Transverse colon (tissue), 4 donors: ENCODE results near the gene CCND1. TPM values are rescaled to one million over a fixed set of nuclear protein-coding genes. Genes with fewer than 3 reads are reported as not detected.

Experiments
- DNase-seq: peaks from one replicate; pipeline ENCODE4 v3.0.0-alpha.2; 2019
- H3K27ac ChIP-seq, 4 donors: fragments of 200-600 bp; sonication (generic); 2 replicates each; pipeline ENCODE4 v1.5.1; 2016 to 2018; ENCODE audit warnings: inconsistent platforms in 4 of 4
- H3K27me3 ChIP-seq: fragments of 200-600 bp; sonication (generic); 2 replicates; pipeline ENCODE4 v1.5.1; 2017; ENCODE audit warnings: inconsistent platforms
- H3K36me3 ChIP-seq, 4 donors: fragments of 200-600 bp; sonication (generic); 2 replicates each; pipeline ENCODE4 v1.5.1; 2017 to 2019; ENCODE audit warnings: inconsistent platforms in 4 of 4
- H3K4me1 ChIP-seq, 4 donors: fragments of 200-600 bp; sonication (generic); 2 replicates each; pipeline ENCODE4 v1.5.1; 2017 to 2020; ENCODE audit warnings: inconsistent platforms in 4 of 4
- H3K4me3 ChIP-seq, 4 donors: fragments of 200-600 bp; sonication (generic); 1 replicate in 1 of 4; 2 replicates in 3 of 4; pipeline versions ENCODE4 v1.5.1 to v1.6.1; 2017 to 2019; ENCODE audit warnings: inconsistent platforms in 4 of 4
- H3K9me3 ChIP-seq, 2 donors: fragments of 200-600 bp; sonication (generic); 2 replicates each; pipeline ENCODE4 v1.5.1; 2017 to 2019; ENCODE audit warnings: inconsistent platforms in 2 of 2
- EP300 ChIP-seq: sonication (generic); formaldehyde crosslinking; IDR thresholded peaks from one replicate; pipeline ENCODE4 v1.6.1; 2017; ENCODE audit warnings: antibody characterized with exemption, low read depth
- POLR2A ChIP-seq: fragments of 450-650 bp; IDR thresholded peaks from one replicate; pipeline ENCODE4 v1.6.1; 2016; ENCODE audit warnings: antibody characterized with exemption, mild to moderate bottlenecking, moderate library complexity
- POLR2AphosphoS5 ChIP-seq, 3 donors: sonication (generic); formaldehyde crosslinking; IDR thresholded peaks; one replicate each; pipeline ENCODE4 v1.6.1; 2016; ENCODE audit warnings: antibody characterized with exemption in 3 of 3
- WGBS, 2 donors: methylation state at CpG; one replicate each; pipeline ENCODE4 v1.1.5; 2018; ENCODE audit warnings: low coverage in 1 of 2; 5-methylcytosine and 5-hydroxymethylcytosine counted together
- in situ Hi-C, 4 donors: fragments of 200-750 bp; cut with MboI; loops; one replicate each; pipeline versions ENCODE4 v1.15.0 to v1.15.1; 2017; ENCODE audit warnings: low sequenced_read_pairs in 3 of 4, low pct_ligation_motif_present in 1 of 4, low pct_unique_long_range_greater_than_20kb in 1 of 4
- intact Hi-C: fragments of 100-400 bp; cut with DNase I; formaldehyde crosslinking; loops from one replicate; pipeline ENCODE4 v1.15.1; 2023; ENCODE audit warnings: low total_unique reads
- total RNA-seq, 4 donors: library from RNA; depleted of rRNA; stranded (reverse); fragments of >200 nt; gene quantifications; one replicate each; pipeline ENCODE4 v1.1.0, GENCODE V29; 2016
- TF ChIP-seq, protein P1 (sequence below), 5 experiments: fragments of 200-600 bp in 3 of 5; fragments of 450-650 bp in 2 of 5; sonication (generic) in 3 of 5; IDR thresholded peaks; 1 replicate in 2 of 5; 2 replicates in 3 of 5; pipeline ENCODE4 v1.5.1; 2016 to 2017; ENCODE audit warnings: antibody characterized with exemption in 5 of 5, inconsistent platforms in 3 of 5, mild to moderate bottlenecking in 2 of 5, moderate library complexity in 1 of 5

Gene CCND1
- total RNA-seq, 4 donors from 2014 or later = 26.4 to 78.0 (median 45.0) TPM

DNA sequence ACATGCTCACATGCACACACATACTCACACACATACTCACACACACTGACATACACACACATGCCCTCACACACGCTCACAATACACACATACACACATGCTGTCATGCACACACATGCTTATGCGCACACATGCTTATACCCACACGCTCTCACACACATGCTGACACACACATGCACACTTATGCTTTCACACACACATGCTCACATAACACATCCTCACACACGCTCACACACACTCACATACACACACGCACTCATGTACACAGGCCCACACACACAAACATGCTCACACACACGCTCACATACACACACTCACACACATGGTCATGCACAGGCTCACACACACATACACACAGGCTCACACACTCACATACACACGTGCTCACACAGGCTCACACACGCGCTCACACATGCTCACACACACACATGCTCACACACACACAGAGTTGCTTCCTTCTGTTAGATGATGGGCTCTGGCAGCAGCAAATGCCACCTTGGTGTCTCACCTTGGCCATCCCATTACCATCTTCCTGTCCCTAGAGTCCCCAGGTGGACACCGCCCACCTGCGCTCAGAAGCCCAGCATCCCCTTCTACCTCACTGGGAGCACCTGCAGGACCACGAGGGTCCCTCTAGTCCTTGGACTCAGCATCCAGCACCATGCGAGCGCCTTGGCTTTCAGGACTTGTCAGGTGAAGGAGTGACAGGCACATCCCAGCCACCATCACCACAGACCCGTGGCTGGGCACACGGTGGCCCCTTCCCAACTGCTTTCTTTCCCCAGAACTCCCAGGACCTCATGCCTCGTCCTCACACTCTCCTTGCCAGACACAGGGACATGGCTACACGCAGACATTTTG is 44.9 kb upstream of the CCND1 start:
- no peak for DNase-seq
- no peaks in the 10 kb centered on the region for H3K9me3 ChIP-seq
- H3K36me3 ChIP-seq = no peaks in the 10 kb centered on the region
- H3K27ac ChIP-seq = no peak overlapping the region
- H3K27me3 ChIP-seq = no peaks in the 10 kb centered on the region
- in situ Hi-C loops = no loop called here
- TF ChIP-seq POLR2AphosphoS5 (IDR thresholded peaks at IDR 0.05) (no peak), POLR2A (no peak), EP300 (no peak)
- TF ChIP-seq, protein P1, sequence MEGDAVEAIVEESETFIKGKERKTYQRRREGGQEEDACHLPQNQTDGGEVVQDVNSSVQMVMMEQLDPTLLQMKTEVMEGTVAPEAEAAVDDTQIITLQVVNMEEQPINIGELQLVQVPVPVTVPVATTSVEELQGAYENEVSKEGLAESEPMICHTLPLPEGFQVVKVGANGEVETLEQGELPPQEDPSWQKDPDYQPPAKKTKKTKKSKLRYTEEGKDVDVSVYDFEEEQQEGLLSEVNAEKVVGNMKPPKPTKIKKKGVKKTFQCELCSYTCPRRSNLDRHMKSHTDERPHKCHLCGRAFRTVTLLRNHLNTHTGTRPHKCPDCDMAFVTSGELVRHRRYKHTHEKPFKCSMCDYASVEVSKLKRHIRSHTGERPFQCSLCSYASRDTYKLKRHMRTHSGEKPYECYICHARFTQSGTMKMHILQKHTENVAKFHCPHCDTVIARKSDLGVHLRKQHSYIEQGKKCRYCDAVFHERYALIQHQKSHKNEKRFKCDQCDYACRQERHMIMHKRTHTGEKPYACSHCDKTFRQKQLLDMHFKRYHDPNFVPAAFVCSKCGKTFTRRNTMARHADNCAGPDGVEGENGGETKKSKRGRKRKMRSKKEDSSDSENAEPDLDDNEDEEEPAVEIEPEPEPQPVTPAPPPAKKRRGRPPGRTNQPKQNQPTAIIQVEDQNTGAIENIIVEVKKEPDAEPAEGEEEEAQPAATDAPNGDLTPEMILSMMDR (IDR thresholded peaks at IDR 0.05) = no peak
- H3K4me1 ChIP-seq = no peaks in the 10 kb centered on the region
- 80 to 83% methylated on average over 11 to 17 of the region's 18 CpGs for WGBS, 2 donors
- intact Hi-C loops = loop anchor here (5.0 kb wide), 1 partner anchor 941 kb away; no protein-coding TSS in a partner anchor
- H3K4me3 ChIP-seq = no peak overlapping the region

DNA sequence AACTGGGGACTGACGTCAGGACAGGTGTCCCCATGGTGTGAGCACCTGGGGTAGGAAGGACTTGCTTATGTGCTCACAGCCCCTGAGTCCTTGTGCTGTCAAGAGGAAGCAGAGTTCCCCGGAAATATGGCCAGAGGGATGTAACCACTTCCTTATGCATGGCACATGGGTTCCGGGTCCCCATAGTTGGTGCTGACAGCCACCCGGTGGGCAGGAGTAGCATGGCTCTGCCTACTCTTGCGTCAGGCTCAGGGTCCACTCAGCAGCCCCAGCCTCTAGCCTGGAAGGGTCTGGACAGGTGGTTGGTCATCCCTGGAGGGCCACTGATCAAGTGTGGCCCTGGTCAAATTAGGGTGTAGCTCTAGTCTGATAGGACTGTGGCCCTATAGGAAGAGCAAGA is 42.8 kb upstream of the CCND1 start:
- no peaks in the 10 kb centered on the region for H3K9me3 ChIP-seq
- intact Hi-C loops (loop anchor here (5.0 kb wide), 1 partner anchor 939 kb away; no protein-coding TSS in a partner anchor), in situ Hi-C loops (no loop called here)
- H3K27ac ChIP-seq = no peak overlapping the region
- no peaks in the 10 kb centered on the region for H3K36me3 ChIP-seq
- TF ChIP-seq POLR2AphosphoS5 (IDR thresholded peaks at IDR 0.05) = no peak
- TF ChIP-seq, protein P1 (IDR thresholded peaks at IDR 0.05) = no peak
- no peak for TF ChIP-seq EP300
- TF ChIP-seq POLR2A = no peak
- 68% methylated on average over 5 of the region's 5 CpGs; no CpG with 5 or more reads in 1 of the 2 donors for WGBS, 2 donors
- no peak overlapping the region for H3K4me3 ChIP-seq
- H3K27me3 ChIP-seq = no peaks in the 10 kb centered on the region
- no peak for DNase-seq
- H3K4me1 ChIP-seq = no peaks in the 10 kb centered on the region

DNA sequence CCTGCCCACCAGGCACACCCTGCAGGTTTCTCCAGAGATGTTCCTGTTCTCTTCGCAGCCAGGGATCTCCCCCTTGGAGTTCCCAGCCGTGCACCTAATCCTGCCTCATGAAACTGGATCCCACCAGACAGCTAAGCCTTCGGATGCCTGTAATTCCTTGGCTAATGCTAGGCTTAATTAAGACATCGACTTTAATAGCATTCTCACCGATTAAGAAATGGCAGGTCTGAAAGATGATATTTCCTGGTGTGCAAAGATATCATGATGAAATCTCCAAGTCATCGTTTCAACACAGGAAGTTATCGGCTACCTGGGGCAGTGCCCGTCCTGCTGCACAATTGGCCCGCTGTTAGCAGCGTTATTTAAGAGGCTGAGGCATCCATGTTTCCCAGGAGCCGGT is 41.5 kb upstream of the CCND1 start:
- no peaks in the 10 kb centered on the region for H3K27me3 ChIP-seq
- no peak for TF ChIP-seq POLR2A
- TF ChIP-seq POLR2AphosphoS5 (IDR thresholded peaks at IDR 0.05) = no peak
- TF ChIP-seq, protein P1 (IDR thresholded peaks at IDR 0.05) = no peak
- no peak for TF ChIP-seq EP300
- no peak overlapping the region for H3K4me3 ChIP-seq
- H3K9me3 ChIP-seq = no peaks in the 10 kb centered on the region
- intact Hi-C loops = loop anchor here (5.0 kb wide), 1 partner anchor 938 kb away; no protein-coding TSS in a partner anchor
- no peak for DNase-seq
- H3K4me1 ChIP-seq = no peaks in the 10 kb centered on the region
- in situ Hi-C loops = no loop called here
- H3K27ac ChIP-seq = no peak overlapping the region
- 75 to 79% methylated on average over 4 to 11 of the region's 11 CpGs for whole genome bisulfite sequencing, 2 donors
- no peaks in the 10 kb centered on the region for H3K36me3 ChIP-seq

DNA sequence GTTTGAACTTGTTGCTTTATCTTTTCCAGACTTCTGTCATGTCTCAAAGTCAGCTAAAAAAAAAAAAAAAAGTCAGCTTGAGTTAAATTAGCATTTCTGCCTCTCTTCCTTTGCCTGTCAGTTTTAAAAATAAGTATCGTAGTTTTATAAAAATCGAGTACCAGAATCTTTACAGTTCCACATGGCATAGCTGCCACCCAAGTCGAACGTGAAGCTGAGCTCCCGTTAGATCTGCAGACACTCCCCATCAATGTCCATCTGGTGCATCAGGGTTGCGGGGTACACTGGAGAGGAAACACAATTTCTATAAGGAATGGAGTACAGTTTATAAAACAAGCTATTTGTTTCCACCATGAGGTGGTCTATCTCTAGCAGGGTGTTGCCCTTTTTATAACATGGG is 41.0 kb upstream of the CCND1 start:
- no peak overlapping the region for H3K27ac ChIP-seq
- H3K4me1 ChIP-seq = no peaks in the 10 kb centered on the region
- no peak overlapping the region for H3K4me3 ChIP-seq
- no peaks in the 10 kb centered on the region for H3K27me3 ChIP-seq
- WGBS, 2 donors = 81 to 84% methylated on average over 6 of the region's 6 CpGs
- no peaks in the 10 kb centered on the region for H3K36me3 ChIP-seq
- in situ Hi-C loops (no loop called here), intact Hi-C loops (no loop called here)
- TF ChIP-seq POLR2AphosphoS5 (IDR thresholded peaks at IDR 0.05) = no peak
- TF ChIP-seq, protein P1 (IDR thresholded peaks at IDR 0.05) = no peak
- no peak for TF ChIP-seq EP300
- TF ChIP-seq POLR2A = no peak
- no peak for DNase-seq
- no peaks in the 10 kb centered on the region for H3K9me3 ChIP-seq
